SH-SY5Y (cell line): ENCODE measurements around the gene DLG4.

Experiments used
- GATA2 ChIP-seq: IDR thresholded peaks from 2 replicates; pipeline ENCODE4 v1.6.1; 2011; ENCODE audit warnings: mild to moderate bottlenecking, low read depth, low read length
- GATA3 ChIP-seq: IDR thresholded peaks from 2 replicates; pipeline ENCODE4 v1.6.1; 2011; ENCODE audit warnings: low read depth, mild to moderate bottlenecking, low read length, moderate library complexity

DNA sequence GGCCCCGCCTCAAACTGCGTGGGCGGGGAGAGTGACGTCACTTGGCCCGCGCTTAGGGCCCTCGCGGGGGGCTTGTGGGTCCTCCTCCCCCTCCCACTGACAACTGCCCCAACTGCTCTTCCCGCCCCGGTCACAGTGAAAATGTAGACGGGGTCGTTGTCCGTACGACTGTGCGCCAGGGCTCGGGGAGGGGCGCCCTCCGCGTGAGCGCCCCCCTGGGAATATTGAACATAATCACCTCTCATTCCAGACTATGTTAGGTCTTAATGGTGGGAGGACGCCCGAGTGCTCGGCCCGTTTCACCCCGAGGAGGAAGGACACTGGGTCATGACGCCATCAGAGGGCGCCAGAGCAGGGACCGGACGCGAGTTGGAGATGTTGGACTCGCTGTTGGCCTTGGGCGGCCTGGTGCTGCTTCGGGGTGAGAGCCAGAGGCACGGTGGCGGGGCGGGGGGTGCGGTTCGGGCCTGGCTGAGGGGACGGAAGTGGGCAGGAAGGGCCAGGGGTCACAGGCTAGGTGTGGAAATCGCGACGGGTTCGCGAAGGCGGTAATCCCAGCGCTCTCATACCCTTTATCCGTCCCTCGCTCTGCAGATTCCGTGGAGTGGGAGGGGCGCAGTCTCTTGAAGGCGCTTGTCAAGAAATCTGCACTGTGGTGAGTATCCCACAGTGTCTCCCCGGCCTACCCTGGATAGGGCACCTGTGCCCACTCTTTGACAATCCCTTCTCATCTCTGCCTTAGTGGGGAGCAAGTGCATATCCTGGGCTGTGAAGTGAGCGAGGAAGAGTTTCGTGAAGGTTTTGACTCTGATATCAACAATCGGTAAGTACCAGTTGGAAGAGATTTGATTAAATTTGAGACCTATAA lies 32.8 kb upstream of the DLG4 start, which contains the start of gene ELP5:
- TF ChIP-seq GATA3 (no peak), GATA2 (no peak)
